IMR-90 (cell line): ENCODE results near the gene CCDC54. TPM values are rescaled to one million over a fixed set of nuclear protein-coding genes. Genes with fewer than 3 reads are reported as not detected.

ENCODE experiments used
- ATAC-seq: fragments of 200-7000 bp; cut with Tn5 transposase; 2 replicates; pipeline ENCODE4 v1.9.1; 2020; ENCODE audit warnings: low read depth, mild to moderate bottlenecking, moderate library complexity
- BruUV-seq: library from RNA; stranded (reverse); fragments of 400-500 nt; replicated peaks from 2 replicates; lab custom pipeline; 2021; lab: Mats Ljungman, UMichigan
- CTCF ChIA-PET: fragments of 300-600 bp; formaldehyde crosslinking; extraction: SDS; loops from one replicate; lab custom pipeline; 2021; ENCODE audit warnings: antibody characterized with exemption; lab: Yijun Ruan, JAX
- POLR2A ChIA-PET: fragments of 300-600 bp; sonication (Branson Sonifier 250); formaldehyde crosslinking; loops from one replicate; lab custom pipeline; 2022; ENCODE audit warnings: antibody characterized with exemption; ENCODE audit not compliant: unreplicated experiment; lab: Charles Lee
- DNase-seq: peaks from one replicate; pipeline ENCODE4 v3.0.0; 2013
- H2AFZ ChIP-seq: replicated peaks from 2 replicates; pipeline ENCODE3; 2013; ENCODE audit warnings: low read length, mild to moderate bottlenecking; ENCODE audit not compliant: poor library complexity
- H2AK5ac ChIP-seq: 2 replicates; pipeline ENCODE4 v1.6.1; 2013; ENCODE audit warnings: low read depth, low read length, inconsistent platforms
- H2AK9ac ChIP-seq: replicated peaks from 2 replicates; pipeline ENCODE3; 2013; ENCODE audit warnings: mild to moderate bottlenecking, low read depth, low read length, moderate library complexity; ENCODE audit not compliant: poor library complexity
- H2BK120ac ChIP-seq: 2 replicates; pipeline ENCODE4 v1.6.1; 2013; ENCODE audit warnings: low read depth, low read length, inconsistent platforms
- H2BK15ac ChIP-seq: 3 replicates; pipeline ENCODE4 v1.6.1; 2013; ENCODE audit warnings: low read depth, low read length, inconsistent platforms
- H2BK20ac ChIP-seq: 2 replicates; pipeline ENCODE4 v1.6.1; 2013; ENCODE audit warnings: low read depth, mild to moderate bottlenecking, inconsistent platforms, low read length, moderate library complexity
- H2BK5ac ChIP-seq: 2 replicates; pipeline ENCODE4 v1.6.1; 2013; ENCODE audit warnings: mild to moderate bottlenecking, low read depth, low read length, inconsistent platforms; ENCODE audit not compliant: poor library complexity, severe bottlenecking
- H3K14ac ChIP-seq: replicated peaks from 2 replicates; pipeline ENCODE4 v1.6.1; 2013; ENCODE audit warnings: low read depth, low read length, inconsistent platforms
- H3K18ac ChIP-seq: 2 replicates; pipeline ENCODE4 v1.6.1; 2013; ENCODE audit warnings: low read depth, low read length, control low read depth
- H3K23ac ChIP-seq: 2 replicates; pipeline ENCODE4 v1.6.1; 2013; ENCODE audit warnings: low read depth, low read length, inconsistent platforms
- H3K27ac ChIP-seq: 2 replicates; pipeline ENCODE4 v1.5.1; 2013; ENCODE audit warnings: mild to moderate bottlenecking, control low read depth, low read length; ENCODE audit not compliant: insufficient read depth
- H3K27me3 ChIP-seq: 2 replicates; pipeline ENCODE4 v1.6.1; 2013; ENCODE audit warnings: low read length; ENCODE audit not compliant: control insufficient read depth, insufficient read depth
- H3K36me3 ChIP-seq: 2 replicates; pipeline ENCODE4 v1.6.1; 2013; ENCODE audit warnings: low read length, mixed read lengths; ENCODE audit not compliant: control insufficient read depth, insufficient read depth
- H3K4ac ChIP-seq: 2 replicates; pipeline ENCODE4 v1.6.1; 2013; ENCODE audit warnings: low read depth, low read length, inconsistent platforms
- H3K4me1 ChIP-seq: 2 replicates; pipeline ENCODE4 v1.6.1; 2013; ENCODE audit warnings: low read length, mixed read lengths; ENCODE audit not compliant: control insufficient read depth, insufficient read depth
- H3K4me2 ChIP-seq: 2 replicates; pipeline ENCODE4 v1.6.1; 2013; ENCODE audit warnings: low read depth, mild to moderate bottlenecking, control low read depth, low read length, moderate library complexity
- H3K4me3 ChIP-seq: 2 replicates; pipeline ENCODE4 v1.5.1; 2013; ENCODE audit warnings: low read depth, mild to moderate bottlenecking, control low read depth, low read length, moderate library complexity; ENCODE audit not compliant: insufficient read depth
- H3K56ac ChIP-seq: 2 replicates; pipeline ENCODE4 v1.6.1; 2013; ENCODE audit warnings: low read length, inconsistent platforms; ENCODE audit not compliant: insufficient read depth; ENCODE audit errors: extremely low read depth
- H3K79me1 ChIP-seq, 2 experiments: 2 replicates each; pipeline ENCODE4 v1.6.1; 2013; ENCODE audit warnings: low read length in 2 of 2, inconsistent platforms in 1 of 2, low read depth in 1 of 2
- H3K9ac ChIP-seq: 2 replicates; pipeline ENCODE4 v1.6.1; 2013; ENCODE audit warnings: low read depth, low read length, control low read depth
- H3K9me1 ChIP-seq: 2 replicates; pipeline ENCODE4 v1.6.1; 2013; ENCODE audit warnings: low read length, inconsistent platforms; ENCODE audit not compliant: insufficient read depth
- H3K9me3 ChIP-seq: 2 replicates; pipeline ENCODE4 v1.6.1; 2013; ENCODE audit warnings: low read length; ENCODE audit not compliant: control insufficient read depth, insufficient read depth
- H4K20me1 ChIP-seq: 2 replicates; pipeline ENCODE4 v1.6.1; 2013; ENCODE audit warnings: low read length, inconsistent platforms; ENCODE audit not compliant: insufficient read depth
- H4K5ac ChIP-seq: 2 replicates; pipeline ENCODE4 v1.6.1; 2013; ENCODE audit warnings: mild to moderate bottlenecking, low read depth, low read length, control low read depth
- H4K8ac ChIP-seq, 2 experiments: 2 replicates each; pipeline ENCODE4 v1.6.1; 2013; ENCODE audit warnings: low read depth in 2 of 2, low read length in 2 of 2, control low read depth in 1 of 2, inconsistent platforms in 1 of 2
- H4K91ac ChIP-seq: 2 replicates; pipeline ENCODE4 v1.6.1; 2013; ENCODE audit warnings: low read depth, low read length, inconsistent platforms; ENCODE audit not compliant: insufficient read depth
- BHLHE40 ChIP-seq: fragments of 150-350 bp; IDR thresholded peaks from 2 replicates; pipeline ENCODE4 v1.6.1; 2016; ENCODE audit warnings: mild to moderate bottlenecking, low read depth, low read length
- CEBPB ChIP-seq: IDR thresholded peaks from 2 replicates; pipeline ENCODE4 v1.6.1; 2012; ENCODE audit warnings: low read depth, low read length, improper control_type of control experiment
- FOS ChIP-seq: fragments of 150-350 bp; IDR thresholded peaks from 2 replicates; pipeline ENCODE4 v1.6.1; 2016; ENCODE audit warnings: low read depth, low read length
- MAFK ChIP-seq: IDR thresholded peaks from 2 replicates; pipeline ENCODE4 v1.6.1; 2012; ENCODE audit warnings: low read depth, low read length, improper control_type of control experiment
- NFE2L2 ChIP-seq: fragments of 150-350 bp; IDR thresholded peaks from 2 replicates; pipeline ENCODE4 v1.6.1; 2016; ENCODE audit warnings: low read depth, mild to moderate bottlenecking, low read length
- WGBS, 2 experiments: methylation state at CpG; one replicate each; pipeline versions ENCODE4 v1.1.5 to v1.1.7; 2013; ENCODE audit warnings: missing lambda C conversion rate in 2 of 2; ENCODE audit not compliant: insufficient read length in 1 of 2; ENCODE audit errors: extremely low coverage in 2 of 2; 5-methylcytosine and 5-hydroxymethylcytosine counted together
- dilution Hi-C: fragments of 300-500 bp; cut with HindIII; formaldehyde crosslinking; loops from one replicate; pipeline ENCODE4 v1.14.3; 2018; ENCODE audit warnings: low sequenced_read_pairs; ENCODE audit not compliant: unreplicated experiment
- in situ Hi-C: fragments of 300-500 bp; cut with MboI; formaldehyde crosslinking; loops from 3 replicates; pipeline ENCODE4 v1.14.3; 2019; ENCODE audit warnings: low sequenced_read_pairs, inconsistent platforms, mixed read lengths
- intact Hi-C: fragments of 100-400 bp; cut with micrococcal nuclease; formaldehyde crosslinking; loops from 2 replicates; pipeline ENCODE4 v1.10.0; 2022
- polyA plus RNA-seq, 3 experiments: library from polyadenylated mRNA; depleted of rRNA; stranded (reverse); fragments of >200 nt; gene quantifications; 2 replicates each; pipeline ENCODE4 v1.2.3, GENCODE V29; 2012; ENCODE audit warnings: low replicate concordance in 1 of 3
- total RNA-seq: library from RNA; depleted of rRNA; stranded (reverse); fragments of >200 nt; gene quantifications from 2 replicates; pipeline ENCODE4 v1.2.3, GENCODE V29; 2012
- TF ChIP-seq, protein P1 (sequence below): fragments of 150-350 bp; IDR thresholded peaks from 2 replicates; pipeline ENCODE4 v1.6.1; 2016; ENCODE audit warnings: low read depth, mild to moderate bottlenecking, low read length, moderate library complexity, borderline replicate concordance

Gene CCDC54
- total and polyA plus RNA-seq, 2 of the 4 experiments (the other 2 are of a cell fraction), result not detected

DNA sequence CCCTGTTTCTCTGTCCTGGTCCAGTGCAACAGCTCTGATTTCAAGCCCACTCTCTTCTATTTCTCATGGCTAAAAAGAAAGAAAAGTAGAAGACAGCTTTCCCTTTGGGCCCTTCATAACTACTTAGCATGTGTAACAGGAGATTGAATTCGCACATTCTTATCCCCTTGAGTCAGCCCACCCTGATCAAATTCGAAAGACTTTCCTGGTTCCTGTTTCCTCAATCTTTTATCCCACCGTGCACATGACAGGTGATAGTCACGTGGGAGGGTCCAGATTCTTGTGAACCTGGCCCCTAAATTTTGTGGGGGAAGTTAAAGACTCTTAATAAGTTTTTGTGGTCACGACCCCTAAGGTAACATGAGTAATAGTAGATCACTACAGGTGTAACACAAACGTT is 4.7 kb upstream of the CCDC54 start:
- intact Hi-C loops (no loop called here), in situ Hi-C loops (no loop called here), dilution Hi-C loops (no loop called here)
- H4K5ac ChIP-seq, result no peak overlapping the region
- no peaks in the 10 kb centered on the region for H4K20me1 ChIP-seq
- WGBS, 2 experiments, result no CpG with 5 or more reads among the region's 6 CpGs
- no peak overlapping the region for H2AK5ac ChIP-seq
- no peaks in the 10 kb centered on the region for H3K36me3 ChIP-seq
- H3K9me1 ChIP-seq, result no peaks in the 10 kb centered on the region; the same call in 1 of the 2 replicates
- no peak for TF ChIP-seq CEBPB
- no peak for TF ChIP-seq MAFK
- no peak for TF ChIP-seq FOS
- TF ChIP-seq BHLHE40, result no peak
- TF ChIP-seq, protein P1, sequence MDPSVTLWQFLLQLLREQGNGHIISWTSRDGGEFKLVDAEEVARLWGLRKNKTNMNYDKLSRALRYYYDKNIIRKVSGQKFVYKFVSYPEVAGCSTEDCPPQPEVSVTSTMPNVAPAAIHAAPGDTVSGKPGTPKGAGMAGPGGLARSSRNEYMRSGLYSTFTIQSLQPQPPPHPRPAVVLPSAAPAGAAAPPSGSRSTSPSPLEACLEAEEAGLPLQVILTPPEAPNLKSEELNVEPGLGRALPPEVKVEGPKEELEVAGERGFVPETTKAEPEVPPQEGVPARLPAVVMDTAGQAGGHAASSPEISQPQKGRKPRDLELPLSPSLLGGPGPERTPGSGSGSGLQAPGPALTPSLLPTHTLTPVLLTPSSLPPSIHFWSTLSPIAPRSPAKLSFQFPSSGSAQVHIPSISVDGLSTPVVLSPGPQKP, result no peak
- TF ChIP-seq NFE2L2, result no peak
- H4K8ac ChIP-seq, result no peak overlapping the region
- H3K4me1 ChIP-seq, result peaks cover 2% of the 10 kb centered on the region; the same call in 1 of the 2 replicates
- no peak overlapping the region for H3K4me2 ChIP-seq
- no peak overlapping the region for H3K23ac ChIP-seq
- H2BK120ac ChIP-seq, result no peak overlapping the region
- no TSS peak for BruUV-seq
- no peak overlapping the region for H4K91ac ChIP-seq
- ATAC-seq (no peak), DNase-seq (no peak)
- no peak overlapping the region for H3K9ac ChIP-seq
- no peaks in the 10 kb centered on the region for H3K27me3 ChIP-seq
- ChIA-PET CTCF (no interaction called here), POLR2A (no interaction called here)
- H3K9me3 ChIP-seq, result no peaks in the 10 kb centered on the region
- no peak overlapping the region for H2AFZ ChIP-seq
- no peak overlapping the region for H2BK15ac ChIP-seq
- no peak overlapping the region for H3K14ac ChIP-seq
- H2BK5ac ChIP-seq, result no peak overlapping the region
- H3K56ac ChIP-seq, result no peak overlapping the region
- H3K27ac ChIP-seq, result no peak overlapping the region
- H2BK20ac ChIP-seq, result no peak overlapping the region
- H3K4ac ChIP-seq, result no peak overlapping the region
- no peaks in the 10 kb centered on the region for H3K79me1 ChIP-seq
- H3K4me3 ChIP-seq, result no peak overlapping the region
- no peak overlapping the region for H2AK9ac ChIP-seq
- no peak overlapping the region for H3K18ac ChIP-seq
